ENCODE measurements around the gene ARPIN. TPM values are rescaled to one million over a fixed set of nuclear protein-coding genes. Genes with fewer than 3 reads are reported as not detected.
A peak's percentile ranks its signal among the peaks of the same experiment; 100 is the strongest.
"Not testable (repeated sequence)": the region's sequence is repeated elsewhere in the genome, so short reads cannot be mapped to it uniquely, and the experiment has no call there.

ARPIN gene
- total and polyA plus RNA-seq, 4 experiments from 2014 or later = 0.11 to 0.26 TPM; not detected in 2

DNA sequence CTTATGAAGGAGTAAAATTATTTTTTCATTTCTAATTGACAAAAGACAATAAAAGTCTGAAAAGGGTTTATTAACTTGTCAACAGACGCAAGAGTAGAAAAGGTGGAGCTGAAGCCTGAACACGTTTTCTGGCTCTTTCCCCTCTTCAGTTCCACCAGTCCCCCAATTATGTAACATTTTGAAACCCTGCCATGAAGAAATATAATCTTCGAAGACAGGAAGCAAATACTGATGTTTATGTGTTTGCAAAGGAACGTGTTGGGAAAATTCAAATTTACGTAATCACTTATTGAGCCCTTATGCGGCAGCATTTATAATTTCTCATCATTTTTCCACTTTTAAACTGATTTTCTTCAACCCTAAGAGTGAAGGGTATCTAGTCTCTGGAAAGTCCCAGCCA, 19.7 kb downstream of the ARPIN start:
- H3K9me3 Mint-ChIP-seq = no peaks in the 10 kb centered on the region
- peak overlapping the region; percentile 95 to 98 (median 97) for H3K27ac Mint-ChIP-seq
- peaks cover 9% of the 10 kb centered on the region for H3K36me3 ChIP-seq (ENCODE audit: insufficient read depth, low read length)
- no peaks in the 10 kb centered on the region for H3K27me3 ChIP-seq (ENCODE audit: insufficient read depth, low read length)
- intact Hi-C loops (cut with micrococcal nuclease) = loop anchor here (5.0 kb wide), 2 partner anchors 119 to 339 kb away; partner anchors contain the start of genes CIB1 and GDPGP1
- POLR2A ChIA-PET (ENCODE audit: partially characterized antibody) = interaction anchor here (2.2 to 2.6 kb wide), 3 partner anchors 18 to 178 kb away, joined by 10 to 20 read pairs (median 11); no protein-coding TSS in a partner anchor
- H3K36me3 Mint-ChIP-seq = peaks cover 13 to 30% of the 10 kb centered on the region in 2 donors
- peaks cover 34% of the 10 kb centered on the region for H3K4me1 ChIP-seq (ENCODE audit: insufficient read depth, low read length)
- no peaks in the 10 kb centered on the region for H3K9me3 ChIP-seq (ENCODE audit: control insufficient read depth in 1 of 2, low read length in 2 of 2)
- H3K4me3 ChIP-seq (ENCODE audit: low read length in 2 of 2) = peak overlapping the region; percentile 65 to 70
- H3K4me1 Mint-ChIP-seq = peaks cover 22 to 53% (median 40%) of the 10 kb centered on the region in 4 donors
- peak overlapping the region; percentile 93 to 99 (median 98) for H3K4me3 Mint-ChIP-seq
- DNase-seq = no peak
- no peaks in the 10 kb centered on the region for H3K27me3 Mint-ChIP-seq
- CTCF ChIA-PET (ENCODE audit: partially characterized antibody) = interaction anchor here (1.7 to 8.5 kb wide), 3 partner anchors 16 to 177 kb away, joined by 7 to 95 read pairs (median 22); no protein-coding TSS in a partner anchor
- peak overlapping the region; percentile 84 for H3K27ac ChIP-seq (ENCODE audit: low read depth, low read length)

GRCh38 chr15:89888214-89888804, 24.4 kb downstream of the ARPIN start:
- peaks cover 18% of the 10 kb centered on the region for H3K36me3 ChIP-seq (ENCODE audit: insufficient read depth, low read length)
- H3K4me1 ChIP-seq (ENCODE audit: insufficient read depth, low read length) = peaks cover 33% of the 10 kb centered on the region
- Mint-ChIP-seq H3K9me3 (no peaks in the 10 kb centered on the region), H3K4me3 (no peak overlapping the region), H3K4me1 (peaks cover 21 to 40% (median 30%) of the 10 kb centered on the region in 4 donors), H3K27ac (peak overlapping the region in 1 of 7 donors; percentile 24), H3K36me3 (peaks cover 23 to 39% of the 10 kb centered on the region in 2 donors), H3K27me3 (no peaks in the 10 kb centered on the region)
- intact Hi-C loops (cut with micrococcal nuclease) = no loop called here
- no peaks in the 10 kb centered on the region for H3K9me3 ChIP-seq (ENCODE audit: control insufficient read depth in 1 of 2, low read length in 2 of 2)
- no peak for DNase-seq
- no peaks in the 10 kb centered on the region for H3K27me3 ChIP-seq (ENCODE audit: insufficient read depth, low read length)
- H3K4me3 ChIP-seq (ENCODE audit: low read length in 2 of 2) = no peak overlapping the region
- ChIA-PET CTCF (ENCODE audit: partially characterized antibody) (interaction anchor here (1.1 to 6.8 kb wide), 4 partner anchors 10 to 216 kb away, joined by 3 to 92 read pairs (median 20); no protein-coding TSS in a partner anchor), POLR2A (ENCODE audit: partially characterized antibody) (no interaction called here)
- no peak overlapping the region for H3K27ac ChIP-seq (ENCODE audit: low read depth, low read length)

DNA sequence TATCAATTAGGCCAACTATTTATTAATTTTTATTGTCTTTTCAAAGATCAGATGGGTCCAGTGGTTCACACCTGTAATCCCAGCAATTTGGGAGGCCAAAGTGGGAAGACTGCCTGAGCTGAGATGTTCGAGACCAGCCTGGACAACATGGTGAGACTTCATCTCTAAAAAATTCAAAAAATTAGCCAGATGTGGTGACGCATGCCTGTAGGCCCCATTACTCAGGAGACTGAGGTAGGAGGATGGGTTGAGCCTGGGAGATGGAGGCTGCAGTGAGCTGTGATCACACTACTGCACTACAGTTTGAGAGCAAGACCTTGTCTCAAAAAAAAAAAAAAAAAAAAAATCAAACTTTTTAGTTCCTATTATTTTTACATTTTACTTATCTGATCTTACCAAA, 27.1 kb downstream of the ARPIN start:
- H3K27me3 Mint-ChIP-seq = no peaks in the 10 kb centered on the region

DNA sequence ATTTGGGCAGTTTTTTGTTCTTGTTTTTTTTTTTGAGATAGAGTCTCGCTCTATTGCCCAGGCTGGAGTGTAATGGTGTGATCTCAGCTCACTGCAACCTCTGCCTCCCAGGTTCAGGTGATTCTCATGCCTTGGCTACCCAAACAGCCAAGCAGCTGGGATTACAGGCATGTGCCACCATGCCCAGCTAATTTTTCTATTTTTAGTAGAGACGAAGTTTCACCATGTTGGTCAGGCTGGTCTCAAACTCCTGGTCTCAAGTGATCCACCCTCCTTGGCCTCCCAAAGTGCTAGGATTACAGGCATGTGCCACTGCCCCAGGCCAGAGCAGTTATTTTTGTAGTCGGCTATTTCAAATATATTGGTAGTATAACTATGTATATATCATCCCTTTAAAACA, 27.6 kb downstream of the ARPIN start:
- Mint-ChIP-seq H3K4me1 (peaks cover 4 to 14% (median 9%) of the 10 kb centered on the region in 4 donors), H3K36me3 (peaks cover 30 to 48% of the 10 kb centered on the region in 2 donors)
- H3K9me3 Mint-ChIP-seq; H3K4me3 ChIP-seq (ENCODE audit: low read length in 2 of 2); DNase-seq; H3K4me3 Mint-ChIP-seq; POLR2A ChIA-PET (ENCODE audit: partially characterized antibody); H3K27ac Mint-ChIP-seq; intact Hi-C loops (cut with micrococcal nuclease); H3K9me3 ChIP-seq (ENCODE audit: control insufficient read depth in 1 of 2, low read length in 2 of 2); H3K27me3 Mint-ChIP-seq; H3K27me3 ChIP-seq (ENCODE audit: insufficient read depth, low read length); H3K4me1 ChIP-seq (ENCODE audit: insufficient read depth, low read length); H3K27ac ChIP-seq (ENCODE audit: low read depth, low read length): not testable (repeated sequence)
- peaks cover 18% of the 10 kb centered on the region for H3K36me3 ChIP-seq (ENCODE audit: insufficient read depth, low read length)
- CTCF ChIA-PET (ENCODE audit: partially characterized antibody) = interaction anchor here (6.8 kb wide), 1 partner anchor 9 kb away, joined by 92 read pairs; no protein-coding TSS in a partner anchor

More for the DNA sequence above, 27.1 kb downstream of the ARPIN start:
- ChIA-PET POLR2A (ENCODE audit: partially characterized antibody) (no interaction called here), CTCF (ENCODE audit: partially characterized antibody) (interaction anchor here (6.8 kb wide), 1 partner anchor 10 kb away, joined by 92 read pairs; no protein-coding TSS in a partner anchor)
- Histone ChIP-seq H3K27ac (ENCODE audit: low read depth, low read length) (no peak overlapping the region), H3K27me3 (ENCODE audit: insufficient read depth, low read length) (no peaks in the 10 kb centered on the region), H3K4me1 (ENCODE audit: insufficient read depth, low read length) (peaks cover 6% of the 10 kb centered on the region), H3K4me3 (ENCODE audit: low read length in 2 of 2) (no peak overlapping the region), H3K9me3 (ENCODE audit: control insufficient read depth in 1 of 2, low read length in 2 of 2) (no peaks in the 10 kb centered on the region), H3K36me3 (ENCODE audit: insufficient read depth, low read length) (peaks cover 18% of the 10 kb centered on the region)
- intact Hi-C loops (cut with micrococcal nuclease) = no loop called here
- H3K4me3 Mint-ChIP-seq = no peak overlapping the region
- H3K27ac Mint-ChIP-seq = no peak overlapping the region
- H3K36me3 Mint-ChIP-seq = peaks cover 30 to 49% of the 10 kb centered on the region in 2 donors
- no peaks in the 10 kb centered on the region for H3K9me3 Mint-ChIP-seq
- peaks cover 8 to 19% (median 13%) of the 10 kb centered on the region in 4 donors for H3K4me1 Mint-ChIP-seq
- no peak for DNase-seq

DNA sequence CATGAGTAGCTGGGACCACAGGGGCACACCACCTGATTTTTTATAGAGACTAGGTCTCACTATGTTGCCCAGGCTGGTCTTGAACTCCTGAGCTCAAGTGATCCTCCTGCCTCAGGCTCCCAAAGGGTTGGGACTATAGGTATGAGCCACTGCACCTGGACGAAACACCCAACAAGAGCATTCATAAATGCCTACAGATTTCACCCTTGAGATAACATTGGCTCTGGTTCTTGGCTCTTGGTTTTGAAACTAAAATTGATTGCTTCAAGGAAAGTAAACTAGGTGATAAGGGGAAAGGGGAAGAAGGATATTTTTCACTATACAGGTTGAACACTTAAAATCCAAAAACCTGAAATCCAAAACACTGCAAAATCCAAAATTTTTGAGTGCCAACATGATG, 29.2 kb downstream of the ARPIN start:
- Histone ChIP-seq H3K27ac (ENCODE audit: low read depth, low read length) (no peak overlapping the region), H3K9me3 (ENCODE audit: control insufficient read depth in 1 of 2, low read length in 2 of 2) (no peaks in the 10 kb centered on the region), H3K4me3 (ENCODE audit: low read length in 2 of 2) (no peak overlapping the region), H3K4me1 (ENCODE audit: insufficient read depth, low read length) (no peaks in the 10 kb centered on the region), H3K27me3 (ENCODE audit: insufficient read depth, low read length) (no peaks in the 10 kb centered on the region), H3K36me3 (ENCODE audit: insufficient read depth, low read length) (peaks cover 14% of the 10 kb centered on the region)
- CTCF ChIA-PET (ENCODE audit: partially characterized antibody) = interaction anchor here (1.4 kb wide), 1 partner anchor 9 kb away, joined by 5 read pairs; no protein-coding TSS in a partner anchor
- intact Hi-C loops (cut with micrococcal nuclease) = no loop called here
- peaks cover 0 to 4% (median under 1%) of the 10 kb centered on the region in 4 donors for H3K4me1 Mint-ChIP-seq
- H3K36me3 Mint-ChIP-seq = peaks cover 22 to 43% of the 10 kb centered on the region in 2 donors
- no peaks in the 10 kb centered on the region for H3K27me3 Mint-ChIP-seq
- POLR2A ChIA-PET (ENCODE audit: partially characterized antibody) = interaction anchor here (1.4 kb wide), 1 partner anchor 10 kb away, joined by 5 read pairs; the partner anchor contains the start of gene AP3S2
- no peaks in the 10 kb centered on the region for H3K9me3 Mint-ChIP-seq
- H3K4me3 Mint-ChIP-seq = no peak overlapping the region
- H3K27ac Mint-ChIP-seq = no peak overlapping the region
- no peak for DNase-seq

DNA sequence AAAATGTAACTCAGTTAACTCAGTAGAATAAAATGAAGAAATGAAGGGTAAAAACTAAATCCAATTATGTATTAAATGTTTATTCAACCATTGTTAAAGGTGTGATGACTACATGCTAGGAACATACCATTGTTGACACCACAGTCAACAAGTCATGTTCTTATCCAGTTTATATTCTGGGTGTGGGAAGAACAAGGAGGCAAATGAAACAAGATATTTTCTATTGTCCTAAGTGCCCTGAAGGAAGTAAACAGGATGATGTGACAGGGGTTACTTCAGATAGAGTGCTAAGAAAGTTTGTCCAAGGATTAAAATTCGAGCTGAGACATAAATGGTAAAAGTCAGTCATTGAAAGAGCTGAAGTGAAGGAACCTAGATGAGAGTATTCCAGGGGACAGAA, 32.0 kb downstream of the ARPIN start:
- Histone ChIP-seq H3K4me3 (ENCODE audit: low read length in 2 of 2) (no peak overlapping the region), H3K27me3 (ENCODE audit: insufficient read depth, low read length) (no peaks in the 10 kb centered on the region), H3K9me3 (ENCODE audit: control insufficient read depth in 1 of 2, low read length in 2 of 2) (no peaks in the 10 kb centered on the region), H3K36me3 (ENCODE audit: insufficient read depth, low read length) (peaks cover 4% of the 10 kb centered on the region), H3K27ac (ENCODE audit: low read depth, low read length) (no peak overlapping the region), H3K4me1 (ENCODE audit: insufficient read depth, low read length) (no peaks in the 10 kb centered on the region)
- H3K27ac Mint-ChIP-seq = peak overlapping the region in 2 of 7 donors; percentile 5 to 7
- no peak overlapping the region for H3K4me3 Mint-ChIP-seq
- H3K27me3 Mint-ChIP-seq = no peaks in the 10 kb centered on the region
- peaks cover 18 to 46% of the 10 kb centered on the region in 2 donors for H3K36me3 Mint-ChIP-seq
- no peaks in the 10 kb centered on the region for H3K4me1 Mint-ChIP-seq
- no peaks in the 10 kb centered on the region for H3K9me3 Mint-ChIP-seq
- intact Hi-C loops (cut with micrococcal nuclease) = no loop called here
- CTCF ChIA-PET (ENCODE audit: partially characterized antibody) = no interaction called here
- POLR2A ChIA-PET (ENCODE audit: partially characterized antibody) = no interaction called here
- no peak for DNase-seq

GRCh38 chr15:89878323-89878722, 34.4 kb downstream of the ARPIN start:
- no peaks in the 10 kb centered on the region for H3K27me3 Mint-ChIP-seq
- Histone ChIP-seq H3K27ac (ENCODE audit: low read depth, low read length) (no peak overlapping the region), H3K36me3 (ENCODE audit: insufficient read depth, low read length) (no peaks in the 10 kb centered on the region), H3K9me3 (ENCODE audit: control insufficient read depth in 1 of 2, low read length in 2 of 2) (no peaks in the 10 kb centered on the region), H3K4me1 (ENCODE audit: insufficient read depth, low read length) (no peaks in the 10 kb centered on the region), H3K4me3 (ENCODE audit: low read length in 2 of 2) (no peak overlapping the region), H3K27me3 (ENCODE audit: insufficient read depth, low read length) (no peaks in the 10 kb centered on the region)
- H3K9me3 Mint-ChIP-seq = no peaks in the 10 kb centered on the region
- ChIA-PET CTCF (ENCODE audit: partially characterized antibody) (interaction anchor here (2.6 to 5.8 kb wide), 2 partner anchors 10 to 118 kb away, joined by 10 to 92 read pairs; no protein-coding TSS in a partner anchor), POLR2A (ENCODE audit: partially characterized antibody) (no interaction called here)
- H3K36me3 Mint-ChIP-seq = peaks cover 21 to 40% of the 10 kb centered on the region in 2 donors
- H3K4me1 Mint-ChIP-seq = peaks cover 4 to 7% (median 5%) of the 10 kb centered on the region in 4 donors
- no peak overlapping the region for H3K27ac Mint-ChIP-seq
- DNase-seq = no peak
- no peak overlapping the region for H3K4me3 Mint-ChIP-seq
- intact Hi-C loops (cut with micrococcal nuclease) = loop anchor here (5.0 kb wide), 1 partner anchor 209 kb away; no protein-coding TSS in a partner anchor

Data from CD4-positive, alpha-beta memory T cell (primary cell).